GM21360 (cell line): ENCODE measurements around the gene BPIFB3.
"Not testable (repeated sequence)": the region's sequence is repeated elsewhere in the genome, so short reads cannot be mapped to it uniquely, and the experiment has no call there.

ENCODE experiments used
- ATAC-seq: cut with Tn5 transposase; IDR thresholded peaks from one replicate; pipeline ENCODE4 v1.9.1; 2021; ENCODE audit warnings: mild to moderate bottlenecking, moderate library complexity; ENCODE audit not compliant: unreplicated experiment

Gene BPIFB3

GRCh38 chr20:33083544-33084340 lies 30.0 kb downstream of the BPIFB3 start:
- ATAC-seq, result no peak

GRCh38 chr20:33084722-33085121 lies 31.0 kb downstream of the BPIFB3 start:
- no peak for ATAC-seq

- ATAC-seq, result no peak
Observed at GRCh38 chr20:33086052-33086722, 32.5 kb downstream of the BPIFB3 start.

GRCh38 chr20:33091147-33091546 lies 37.4 kb downstream of the BPIFB3 start:
- ATAC-seq, result no peak

GRCh38 chr20:33091693-33092092 lies 38.0 kb downstream of the BPIFB3 start:
- no peak for ATAC-seq

- no peak for ATAC-seq
Observed at GRCh38 chr20:33092361-33092760, 38.7 kb downstream of the BPIFB3 start.

GRCh38 chr20:33093074-33093473 lies 39.4 kb downstream of the BPIFB3 start:
- no peak for ATAC-seq

- no peak for ATAC-seq
Observed at GRCh38 chr20:33093582-33093981, 39.9 kb downstream of the BPIFB3 start.

- ATAC-seq, result no peak
Observed at GRCh38 chr20:33095249-33095648, 41.5 kb downstream of the BPIFB3 start.

- not testable (repeated sequence) for ATAC-seq
Observed at GRCh38 chr20:33095902-33096584, 42.3 kb downstream of the BPIFB3 start.

GRCh38 chr20:33097001-33097400 lies 43.3 kb downstream of the BPIFB3 start:
- ATAC-seq, result no peak

GRCh38 chr20:33099843-33100538 lies 46.3 kb downstream of the BPIFB3 start:
- ATAC-seq, result no peak

GRCh38 chr20:33103556-33103955 lies 49.9 kb downstream of the BPIFB3 start:
- no peak for ATAC-seq

GRCh38 chr20:33104336-33104735 lies 50.6 kb downstream of the BPIFB3 start:
- ATAC-seq, result no peak

- no peak for ATAC-seq
Observed at GRCh38 chr20:33105316-33105924, 51.7 kb downstream of the BPIFB3 start.

GRCh38 chr20:33106058-33106620 lies 52.4 kb downstream of the BPIFB3 start:
- ATAC-seq, result not testable (repeated sequence)

GRCh38 chr20:33108661-33109060 lies 55.0 kb downstream of the BPIFB3 start:
- ATAC-seq, result no peak

GRCh38 chr20:33110147-33110825 lies 56.6 kb downstream of the BPIFB3 start:
- ATAC-seq, result no peak

- no peak for ATAC-seq
Observed at GRCh38 chr20:33111306-33111705, 57.6 kb downstream of the BPIFB3 start.
